Activated naive CD4-positive, alpha-beta T cell treated with anti-CD3 and anti-CD28 coated beads, Interleukin-2, amount 50 U/mL, for 72 hours (primary cell): Measurements from ENCODE around the gene PDZRN3. TPM values are rescaled to one million over a fixed set of nuclear protein-coding genes. Genes with fewer than 3 reads are reported as not detected.

Source experiments
- ATAC-seq, 2 donors: fragments of 150-1000 bp; cut with Tn5 transposase; 2 replicates each; pipeline ENCODE4 v1.10.0; 2021; ENCODE audit warnings: mild to moderate bottlenecking in 2 of 2, moderate library complexity in 2 of 2
- DNase-seq, 2 donors: peaks; one replicate each; pipeline ENCODE4 v3.0.0; 2021 to 2022; ENCODE audit warnings: low spot score in 2 of 2
- H3K27ac Mint-ChIP-seq, 2 donors: one replicate each; pipeline ENCODE4 v1.8.0; 2022; ENCODE audit warnings: mild to moderate bottlenecking in 2 of 2, mixed read lengths in 2 of 2
- H3K36me3 Mint-ChIP-seq, 2 donors: one replicate each; pipeline ENCODE4 v1.8.0; 2022; ENCODE audit warnings: mixed read lengths in 2 of 2
- H3K9me3 Mint-ChIP-seq, 2 donors: one replicate each; pipeline ENCODE4 v1.8.0; 2022; ENCODE audit warnings: mixed read lengths in 2 of 2
- total RNA-seq, 2 donors: library from RNA; stranded (reverse); gene quantifications; one replicate each; pipeline ENCODE4 v1.2.3, GENCODE V29; 2022

Gene PDZRN3
- total RNA-seq, 2 donors from 2014 or later: not detected

DNA sequence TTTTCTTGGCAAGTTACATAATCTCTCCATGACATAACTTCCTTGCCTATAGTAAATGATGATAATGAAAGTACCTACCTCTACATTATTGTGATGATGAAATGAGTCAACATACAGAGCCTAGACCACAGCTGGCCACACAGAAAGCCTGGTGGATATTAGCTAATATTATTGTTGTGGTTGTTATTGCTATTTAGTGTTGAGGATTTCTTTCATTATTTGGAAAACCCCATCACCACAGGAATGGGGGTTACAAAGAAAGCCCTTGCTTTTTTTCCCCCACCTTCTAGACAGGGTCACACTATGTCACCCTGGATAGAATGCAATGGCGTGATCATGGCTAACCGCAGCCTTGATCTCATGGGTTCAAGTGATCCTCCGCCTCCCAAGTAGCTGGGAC lies 125.0 kb downstream of the PDZRN3 start:
- DNase-seq (no peak), ATAC-seq (peak in 1 of 2 donors; percentile 46)
- H3K9me3 Mint-ChIP-seq: no peaks in the 10 kb centered on the region
- H3K36me3 Mint-ChIP-seq: no peaks in the 10 kb centered on the region
- no peak overlapping the region for H3K27ac Mint-ChIP-seq

DNA sequence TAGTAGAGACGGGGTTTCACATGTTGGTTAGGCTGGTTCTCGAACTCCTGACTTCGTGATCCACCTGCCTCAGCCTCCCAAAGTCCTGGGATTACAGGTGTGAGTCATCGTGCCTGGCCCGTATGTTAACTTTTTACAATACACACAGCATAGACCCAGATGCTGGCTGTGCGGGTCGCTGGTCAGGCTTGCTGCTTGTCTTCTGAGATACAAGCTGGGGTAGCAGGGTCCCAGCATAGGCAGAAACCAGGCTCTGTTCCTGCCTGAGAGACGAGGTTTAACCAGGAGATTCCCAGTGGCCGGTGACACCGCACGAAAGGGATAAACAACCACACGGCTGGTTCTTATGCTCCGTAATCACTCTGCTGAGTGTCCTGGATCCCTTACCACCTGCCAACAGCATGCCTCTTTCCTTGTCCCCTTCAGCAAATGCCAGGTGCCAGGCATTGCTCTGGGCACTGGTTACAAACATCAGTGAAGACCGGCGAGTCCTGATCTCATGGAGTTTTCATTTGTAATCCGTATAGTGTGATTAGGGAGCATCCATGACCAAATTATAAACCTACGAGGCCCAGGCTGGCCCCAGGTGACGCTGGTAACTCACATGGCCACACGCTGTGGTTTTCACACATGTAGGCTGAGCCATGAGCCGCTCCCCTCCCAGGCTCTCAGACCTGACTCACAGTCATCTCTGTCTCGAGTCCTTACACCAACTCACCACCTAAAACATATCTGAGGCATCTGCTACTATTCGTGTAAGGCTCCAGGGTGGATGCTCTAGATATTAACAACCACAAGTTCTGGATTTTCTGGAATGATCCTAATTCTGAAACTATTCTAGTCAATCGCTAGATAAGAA lies 125.7 kb downstream of the PDZRN3 start:
- DNase-seq: no peak
- no peaks in the 10 kb centered on the region for H3K9me3 Mint-ChIP-seq
- no peak overlapping the region for H3K27ac Mint-ChIP-seq
- peak; percentile 18 to 86 for ATAC-seq
- H3K36me3 Mint-ChIP-seq: no peaks in the 10 kb centered on the region

DNA sequence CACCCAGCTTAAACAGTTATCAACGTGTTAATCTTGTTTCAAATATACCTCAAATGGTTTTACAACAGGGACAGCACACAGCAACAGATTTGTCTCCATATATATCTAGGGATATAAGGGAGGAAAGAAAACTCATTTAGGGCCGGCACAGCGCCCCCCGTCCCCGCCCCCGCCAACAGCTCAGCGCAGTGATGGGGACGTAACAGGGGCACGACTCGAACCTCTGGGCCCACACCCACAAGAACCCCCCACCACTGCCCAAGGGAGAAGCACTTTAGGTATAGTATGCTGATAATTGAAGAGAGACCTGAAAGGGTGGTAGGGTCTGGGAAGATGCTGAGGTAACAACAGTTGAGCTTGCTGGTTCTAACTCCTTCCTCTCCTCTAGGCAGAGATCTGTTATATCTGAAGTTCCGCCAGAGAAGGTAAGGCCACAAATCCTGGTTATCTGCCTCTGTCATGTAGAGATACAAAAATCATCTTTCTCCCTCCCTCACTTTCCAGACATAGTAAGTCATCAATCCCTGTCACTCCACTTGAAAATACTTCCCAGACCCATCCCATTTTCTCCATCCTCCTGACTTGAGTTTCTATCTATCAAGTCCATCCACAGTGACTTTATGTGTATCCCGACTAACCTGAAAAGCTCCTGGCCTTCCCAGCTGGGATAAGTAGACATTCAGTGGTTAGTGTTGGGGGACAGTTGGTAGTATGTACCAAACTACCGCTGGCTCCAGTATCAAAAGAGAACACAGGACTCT lies 126.9 kb downstream of the PDZRN3 start:
- Mint-ChIP-seq H3K36me3 (no peaks in the 10 kb centered on the region), H3K9me3 (no peaks in the 10 kb centered on the region), H3K27ac (no peak overlapping the region)
- DNase-seq (no peak), ATAC-seq (no peak)

DNA sequence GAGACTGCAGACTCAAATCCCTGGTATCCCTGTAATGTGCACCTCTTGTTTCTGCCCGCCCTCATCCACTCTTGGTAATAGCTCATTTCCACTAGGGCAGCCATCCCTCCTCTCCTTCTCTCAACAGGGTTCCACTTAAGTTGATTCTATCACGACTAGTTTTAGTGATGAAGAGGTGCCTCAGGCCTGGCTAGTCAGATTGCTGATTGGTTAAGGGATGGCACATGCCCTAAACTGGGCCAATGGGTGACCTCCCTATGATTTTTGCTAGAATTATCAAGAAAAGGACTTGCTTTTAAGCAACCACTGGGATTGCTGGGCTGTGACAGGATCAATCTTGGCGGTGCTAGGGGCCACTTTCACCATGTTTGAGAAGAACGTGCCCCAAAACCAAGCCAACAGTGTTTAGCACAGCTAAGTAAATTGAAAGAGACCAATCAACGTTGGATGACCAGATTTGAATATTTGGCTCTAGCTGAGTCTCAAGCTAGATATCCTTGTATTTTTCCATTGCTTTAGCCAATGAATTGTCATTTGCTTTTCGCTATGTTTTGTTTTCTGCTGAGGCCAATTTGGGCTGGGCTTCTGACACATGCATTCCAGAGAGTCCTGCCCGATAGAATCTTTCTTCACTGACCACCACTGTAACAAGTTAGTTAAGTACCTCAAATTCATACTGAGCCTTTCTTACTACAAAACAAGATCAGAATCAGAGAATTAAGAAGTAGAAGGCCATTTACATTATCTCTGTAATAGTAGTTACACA lies 131.0 kb downstream of the PDZRN3 start:
- ATAC-seq: no peak
- no peak for DNase-seq
- no peaks in the 10 kb centered on the region for H3K36me3 Mint-ChIP-seq
- no peak overlapping the region for H3K27ac Mint-ChIP-seq
- H3K9me3 Mint-ChIP-seq: no peaks in the 10 kb centered on the region

DNA sequence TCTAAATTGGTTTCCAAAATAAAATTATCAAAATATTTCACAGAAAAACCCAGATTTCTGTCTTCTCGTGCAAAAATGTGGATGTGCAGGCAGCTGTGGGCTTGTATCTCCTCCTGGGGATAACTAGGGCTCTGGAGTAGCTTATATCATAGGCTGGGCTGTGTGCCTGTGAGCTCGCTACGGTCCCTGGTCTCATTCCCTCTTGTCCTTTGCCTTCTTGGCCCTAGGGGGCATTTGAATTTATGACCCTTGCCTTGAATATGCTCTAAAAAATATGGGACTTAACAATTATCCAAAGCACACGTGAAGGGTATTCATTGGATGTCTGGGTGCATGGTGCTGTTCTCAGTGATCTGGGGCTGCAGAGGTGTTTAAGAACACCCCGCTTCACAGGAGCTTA lies 132.6 kb downstream of the PDZRN3 start:
- no peak for ATAC-seq
- no peaks in the 10 kb centered on the region for H3K36me3 Mint-ChIP-seq

DNA sequence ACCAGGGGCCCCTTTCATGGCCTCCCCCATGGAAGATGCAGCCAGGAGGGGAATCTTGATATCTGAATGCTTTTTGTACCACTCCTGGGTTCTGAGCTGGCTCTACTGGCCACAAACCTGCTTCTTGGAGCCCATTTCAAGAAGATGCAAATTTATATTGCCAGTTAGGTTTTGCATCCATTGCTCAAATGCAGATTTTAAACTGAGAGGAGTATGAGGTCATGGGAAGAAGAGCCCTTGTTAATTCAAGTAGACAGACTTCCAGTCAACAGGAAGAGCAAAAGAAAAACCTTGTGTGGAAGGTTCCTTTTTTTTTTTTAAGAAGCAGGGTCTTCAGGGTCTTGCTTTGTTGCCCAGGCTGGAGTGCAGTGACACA lies 133.5 kb downstream of the PDZRN3 start:
- H3K27ac Mint-ChIP-seq: no peak overlapping the region
- DNase-seq (no peak), ATAC-seq (no peak)
- H3K36me3 Mint-ChIP-seq: no peaks in the 10 kb centered on the region
- H3K9me3 Mint-ChIP-seq: no peaks in the 10 kb centered on the region

More for the DNA sequence above, 132.6 kb downstream of the PDZRN3 start:
- DNase-seq: no peak
- no peak overlapping the region for H3K27ac Mint-ChIP-seq
- H3K9me3 Mint-ChIP-seq: no peaks in the 10 kb centered on the region

DNA sequence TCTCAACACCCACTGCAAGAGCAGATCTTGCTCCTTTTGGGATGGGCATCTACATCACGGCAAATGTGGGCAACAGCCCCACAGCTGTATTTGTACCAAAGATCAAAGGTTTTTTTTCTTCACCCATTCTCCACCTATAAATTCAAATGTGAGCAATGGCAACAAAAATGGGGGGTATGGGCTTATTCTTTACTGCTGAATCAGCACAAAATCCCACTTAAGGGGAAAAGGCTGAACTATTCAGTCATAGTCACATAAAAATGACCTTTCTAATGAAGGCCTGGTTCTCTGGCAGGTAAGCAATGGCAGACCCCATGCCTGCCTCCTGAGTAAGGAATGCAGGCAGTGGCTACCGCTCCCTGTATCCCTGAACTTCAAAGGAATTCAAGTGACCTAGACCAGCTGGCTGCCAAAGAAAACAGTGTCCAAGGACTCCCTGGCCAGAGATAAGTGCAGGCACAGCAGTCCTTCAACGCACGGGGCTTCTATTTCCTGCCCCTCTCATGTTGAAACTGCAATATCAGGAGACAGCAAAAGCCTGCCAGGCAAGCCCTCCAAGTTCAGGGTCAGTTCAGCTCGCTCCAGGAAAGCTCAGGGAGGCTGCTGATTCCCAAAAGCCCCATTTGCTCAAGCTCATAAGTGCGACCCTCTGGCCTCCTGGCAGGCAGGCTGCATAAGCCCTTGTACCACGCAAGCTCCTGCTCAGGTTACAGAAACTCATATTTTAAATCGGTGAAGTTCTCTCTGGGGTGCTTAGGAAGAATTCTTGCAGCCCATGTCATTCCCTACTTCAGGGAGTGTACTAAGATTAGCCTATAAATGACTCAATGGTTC lies 134.1 kb downstream of the PDZRN3 start:
- ATAC-seq (no peak), DNase-seq (no peak)
- no peaks in the 10 kb centered on the region for H3K36me3 Mint-ChIP-seq
- H3K9me3 Mint-ChIP-seq: no peaks in the 10 kb centered on the region
- no peak overlapping the region for H3K27ac Mint-ChIP-seq

DNA sequence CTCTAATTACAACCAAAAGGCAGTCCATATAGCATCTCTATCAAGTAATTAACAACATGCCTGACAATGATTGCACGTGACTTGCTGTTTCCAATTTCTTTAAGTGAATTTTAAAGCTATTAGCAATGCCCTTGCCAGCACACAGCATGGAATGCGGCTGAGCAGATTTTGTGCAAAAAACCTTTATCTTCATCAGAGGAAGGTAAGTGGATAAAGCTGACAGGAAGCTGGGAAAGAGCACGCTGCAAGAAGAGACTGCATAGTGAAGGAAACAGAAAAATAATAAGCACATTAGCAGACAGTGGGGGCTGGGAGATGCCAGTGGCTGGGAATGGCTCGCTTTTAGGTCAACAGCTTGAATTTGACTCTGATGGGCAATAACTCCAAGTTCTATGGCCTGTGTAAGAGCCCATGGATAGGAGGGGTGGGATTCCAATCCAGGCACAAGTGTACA lies 138.8 kb downstream of the PDZRN3 start:
- Mint-ChIP-seq H3K9me3 (no peaks in the 10 kb centered on the region), H3K27ac (no peak overlapping the region), H3K36me3 (no peaks in the 10 kb centered on the region)
- ATAC-seq (no peak), DNase-seq (no peak)

DNA sequence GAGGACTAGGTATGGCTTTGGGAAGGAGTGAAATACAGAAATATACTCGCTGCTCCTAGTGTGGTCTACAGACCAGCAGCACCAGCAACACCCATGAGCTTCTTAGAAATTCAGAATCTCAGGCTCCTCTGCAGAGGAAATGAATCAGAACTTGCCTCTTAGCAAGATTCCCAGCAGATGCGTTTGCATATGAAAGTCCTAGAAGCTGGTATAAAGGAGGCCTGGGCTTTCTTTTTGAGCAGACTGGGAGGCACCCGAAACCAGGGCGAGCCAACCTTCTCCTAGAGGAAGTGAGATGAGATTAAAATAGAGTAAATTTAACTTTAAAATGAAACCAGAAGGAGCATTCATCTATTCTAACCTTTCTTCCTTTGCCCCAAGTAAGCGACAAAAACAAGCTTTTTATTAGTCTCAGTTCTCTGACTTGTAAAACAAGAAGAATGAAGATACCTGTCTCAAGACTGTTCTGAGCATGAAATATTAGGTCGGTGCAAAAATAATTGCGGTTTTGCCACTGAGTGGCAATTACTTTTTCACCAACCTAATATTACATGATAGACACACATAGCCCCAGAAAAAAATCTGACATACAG lies 140.0 kb downstream of the PDZRN3 start:
- H3K36me3 Mint-ChIP-seq: no peaks in the 10 kb centered on the region
- H3K9me3 Mint-ChIP-seq: no peaks in the 10 kb centered on the region
- H3K27ac Mint-ChIP-seq: no peak overlapping the region
- peak in 1 of 2 donors; percentile 49 for ATAC-seq
- DNase-seq: no peak

DNA sequence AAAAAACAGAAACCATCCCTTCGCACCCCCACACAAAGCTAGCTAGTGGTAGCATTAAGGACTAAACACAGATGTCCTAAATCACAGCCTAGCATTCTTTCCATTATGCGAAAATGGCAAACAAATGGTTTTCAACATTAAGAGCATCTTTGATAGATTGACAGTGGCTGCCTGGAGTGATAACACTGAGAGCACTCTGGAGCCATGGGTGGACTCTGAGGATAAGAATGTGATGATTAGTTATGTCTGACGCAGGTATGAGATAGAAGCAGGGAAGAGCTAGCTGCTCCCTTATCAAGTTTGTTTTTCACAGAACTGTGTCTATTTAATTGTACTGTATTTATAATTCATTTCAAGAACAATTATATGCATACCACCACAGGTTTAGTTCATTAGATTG lies 142.9 kb downstream of the PDZRN3 start:
- DNase-seq (no peak), ATAC-seq (no peak)
- no peak overlapping the region for H3K27ac Mint-ChIP-seq
- H3K9me3 Mint-ChIP-seq: peaks cover 0 to 4% of the 10 kb centered on the region in 2 donors
- H3K36me3 Mint-ChIP-seq: peaks cover 0 to 6% of the 10 kb centered on the region in 2 donors

DNA sequence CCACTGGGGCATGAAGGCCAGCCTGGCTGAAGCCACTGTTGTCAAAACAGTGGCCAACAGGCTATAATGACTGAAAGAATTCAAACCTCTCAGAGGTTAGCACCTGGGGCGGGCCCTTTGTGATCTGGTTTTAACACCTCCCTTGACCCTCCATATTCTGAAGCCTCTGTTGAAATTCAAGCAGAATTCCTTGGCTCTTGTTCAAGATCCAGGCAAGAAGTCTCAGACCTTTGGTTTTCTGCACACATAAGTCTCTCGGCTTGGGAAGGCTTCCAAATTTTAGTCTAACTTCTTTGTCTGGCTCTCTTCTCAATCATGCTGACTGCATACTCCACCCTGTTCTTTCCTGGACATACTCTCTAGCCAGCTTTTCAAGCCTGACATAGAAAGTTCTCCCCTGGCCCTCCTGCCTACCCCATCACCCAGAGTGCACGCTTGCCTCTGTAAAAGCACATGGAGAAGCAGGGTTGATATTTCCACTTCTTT lies 144.5 kb downstream of the PDZRN3 start:
- Mint-ChIP-seq H3K9me3 (peaks cover 0 to 7% of the 10 kb centered on the region in 2 donors), H3K27ac (no peak overlapping the region), H3K36me3 (peaks cover 0 to 6% of the 10 kb centered on the region in 2 donors)
- no peak for ATAC-seq
- no peak for DNase-seq

DNA sequence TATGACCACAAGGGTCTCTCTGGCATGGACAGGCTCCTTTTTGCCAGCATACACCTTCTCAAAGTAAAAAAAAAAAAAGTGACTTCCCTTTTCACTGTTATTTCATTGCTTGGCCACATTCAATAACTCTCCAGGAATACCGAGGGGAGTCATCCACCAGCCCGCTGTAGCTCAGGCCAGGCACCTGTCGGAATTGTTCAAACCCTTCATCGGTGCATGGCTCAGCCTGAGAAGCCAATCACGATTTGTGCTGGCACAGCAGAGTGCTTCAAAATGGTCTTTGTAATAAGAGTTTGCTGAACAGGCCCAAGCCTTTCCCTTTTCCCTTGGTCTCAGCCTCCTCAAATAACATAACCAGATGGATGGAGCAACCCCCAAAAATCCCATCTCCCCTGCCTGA lies 145.4 kb downstream of the PDZRN3 start:
- Mint-ChIP-seq H3K27ac (no peak overlapping the region), H3K36me3 (peaks cover 0 to 6% of the 10 kb centered on the region in 2 donors), H3K9me3 (peaks cover 0 to 7% of the 10 kb centered on the region in 2 donors)
- ATAC-seq (no peak), DNase-seq (no peak)

DNA sequence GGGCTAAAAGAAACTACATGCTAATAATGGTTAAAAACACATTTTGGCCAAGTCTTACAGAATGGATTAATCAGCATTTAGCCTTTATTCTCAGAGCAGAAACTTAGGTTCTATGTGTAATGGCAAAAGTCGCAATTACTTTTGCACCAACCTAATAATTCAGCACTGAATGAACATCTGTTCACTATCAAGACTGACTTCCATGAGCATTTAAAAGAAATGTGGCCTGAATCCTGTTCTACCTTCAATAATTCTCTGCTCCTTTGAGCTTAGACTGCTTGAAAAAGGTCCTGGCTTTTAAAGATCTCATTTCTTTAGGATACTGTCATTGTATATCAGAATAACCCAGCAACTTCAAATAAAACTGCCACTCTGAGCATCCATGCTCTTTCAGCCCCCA lies 145.9 kb downstream of the PDZRN3 start:
- ATAC-seq (no peak), DNase-seq (no peak)
- Mint-ChIP-seq H3K9me3 (peaks cover 0 to 7% of the 10 kb centered on the region in 2 donors), H3K36me3 (peaks cover 0 to 6% of the 10 kb centered on the region in 2 donors), H3K27ac (no peak overlapping the region)

DNA sequence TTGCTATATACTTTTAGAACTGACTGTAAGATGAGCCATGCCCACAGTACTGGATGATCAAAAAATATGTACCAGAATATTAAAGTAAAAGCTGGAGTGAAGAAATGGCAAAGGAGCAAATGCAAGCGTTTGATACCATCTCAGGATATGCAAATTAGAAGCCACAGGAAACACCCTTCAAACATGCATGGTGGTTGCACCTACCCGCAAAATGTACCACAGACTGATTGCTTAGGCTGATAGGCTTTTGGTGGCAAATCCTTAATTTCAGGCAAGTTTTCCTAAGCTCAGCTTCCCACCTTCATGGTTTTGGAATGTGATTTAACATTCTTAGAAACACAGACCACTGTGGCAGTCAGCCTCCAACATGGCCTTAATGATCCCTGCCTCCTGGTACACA lies 149.0 kb downstream of the PDZRN3 start:
- Mint-ChIP-seq H3K36me3 (peaks cover 0 to 6% of the 10 kb centered on the region in 2 donors), H3K9me3 (peaks cover 0 to 7% of the 10 kb centered on the region in 2 donors), H3K27ac (peak overlapping the region in 1 of 2 donors; percentile 36)
- DNase-seq: no peak
- ATAC-seq: no peak

DNA sequence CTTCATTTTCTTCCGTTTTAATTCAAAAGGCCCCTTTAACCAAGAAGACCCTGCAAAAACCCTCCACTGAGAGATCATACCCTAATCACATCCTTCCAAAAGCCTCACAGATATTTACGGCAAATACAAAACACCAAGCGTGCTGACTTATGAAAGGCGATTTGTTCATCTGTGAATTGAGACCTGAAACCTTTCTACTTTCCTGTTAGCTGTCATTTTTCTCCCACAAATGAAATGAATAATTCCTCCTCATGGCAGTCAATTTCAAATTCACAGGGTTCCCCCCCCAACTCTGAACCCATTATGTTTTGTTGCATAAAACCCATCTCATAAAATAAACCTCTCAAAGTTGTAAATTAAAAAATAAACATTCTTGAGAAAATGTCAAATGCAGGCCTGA lies 149.6 kb downstream of the PDZRN3 start:
- DNase-seq (no peak), ATAC-seq (no peak)
- Mint-ChIP-seq H3K27ac (no peak overlapping the region), H3K36me3 (peaks cover 0 to 6% of the 10 kb centered on the region in 2 donors), H3K9me3 (peaks cover 0 to 7% of the 10 kb centered on the region in 2 donors)

DNA sequence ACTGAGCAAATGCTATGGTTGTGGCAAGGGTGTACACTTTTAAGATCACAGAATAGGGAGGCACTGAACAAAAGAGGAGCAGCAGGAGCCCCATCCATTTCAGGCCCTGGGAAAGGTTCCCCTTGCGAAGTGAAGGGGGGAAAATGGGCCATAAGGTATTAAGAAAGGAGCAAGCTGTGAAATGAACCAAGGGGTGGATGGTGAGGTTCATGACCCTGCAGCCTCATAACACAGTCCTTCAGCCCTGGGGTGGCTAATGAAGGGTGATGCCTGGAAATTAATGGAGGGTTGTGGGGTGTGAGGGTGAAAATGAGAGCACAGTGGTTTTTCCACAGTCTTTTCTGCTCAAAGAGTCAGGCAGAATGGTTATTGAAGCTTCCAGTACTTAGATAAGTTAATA lies 150.1 kb downstream of the PDZRN3 start:
- H3K36me3 Mint-ChIP-seq: peaks cover 0 to 6% of the 10 kb centered on the region in 2 donors
- H3K9me3 Mint-ChIP-seq: peaks cover 0 to 7% of the 10 kb centered on the region in 2 donors
- H3K27ac Mint-ChIP-seq: no peak overlapping the region
- ATAC-seq (no peak), DNase-seq (no peak)
